ENCODE results near the gene HERPUD2.

HERPUD2 gene

DNA sequence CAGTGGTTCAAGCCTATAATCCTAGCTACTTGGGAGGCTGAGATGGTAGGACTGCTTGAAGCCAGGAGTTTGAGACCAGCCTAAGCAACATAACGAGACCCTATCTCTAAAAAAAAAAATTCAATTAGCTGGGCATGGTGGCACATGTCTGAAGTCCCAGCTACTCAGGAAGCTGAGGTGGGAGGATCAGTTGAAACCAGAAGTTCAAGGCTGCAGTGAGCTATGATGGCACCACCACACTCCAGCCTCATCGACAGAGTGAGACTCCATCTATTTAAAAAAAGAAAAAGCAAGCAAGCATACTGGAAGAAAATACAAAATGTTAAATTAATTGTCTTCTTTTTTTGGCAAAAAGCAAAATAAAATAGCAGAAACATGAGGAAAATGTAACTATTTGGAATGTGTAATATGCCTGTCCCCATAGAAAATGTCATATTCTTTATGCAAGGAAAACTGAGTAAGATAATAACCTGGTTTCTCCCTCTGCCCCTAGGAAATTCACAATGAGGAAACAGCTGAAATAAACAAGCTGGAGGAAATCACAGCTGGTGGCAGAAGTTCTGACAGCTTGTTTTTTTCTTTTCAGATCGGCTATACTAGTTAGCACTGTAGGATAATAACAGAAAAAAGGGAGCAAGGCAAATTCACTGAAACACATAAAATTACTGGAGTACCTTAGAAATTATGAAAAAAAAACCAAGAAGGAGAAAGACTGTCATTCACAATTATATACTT is 48.5 kb downstream of the HERPUD2 start:
- TF ChIP-seq, protein P1, sequence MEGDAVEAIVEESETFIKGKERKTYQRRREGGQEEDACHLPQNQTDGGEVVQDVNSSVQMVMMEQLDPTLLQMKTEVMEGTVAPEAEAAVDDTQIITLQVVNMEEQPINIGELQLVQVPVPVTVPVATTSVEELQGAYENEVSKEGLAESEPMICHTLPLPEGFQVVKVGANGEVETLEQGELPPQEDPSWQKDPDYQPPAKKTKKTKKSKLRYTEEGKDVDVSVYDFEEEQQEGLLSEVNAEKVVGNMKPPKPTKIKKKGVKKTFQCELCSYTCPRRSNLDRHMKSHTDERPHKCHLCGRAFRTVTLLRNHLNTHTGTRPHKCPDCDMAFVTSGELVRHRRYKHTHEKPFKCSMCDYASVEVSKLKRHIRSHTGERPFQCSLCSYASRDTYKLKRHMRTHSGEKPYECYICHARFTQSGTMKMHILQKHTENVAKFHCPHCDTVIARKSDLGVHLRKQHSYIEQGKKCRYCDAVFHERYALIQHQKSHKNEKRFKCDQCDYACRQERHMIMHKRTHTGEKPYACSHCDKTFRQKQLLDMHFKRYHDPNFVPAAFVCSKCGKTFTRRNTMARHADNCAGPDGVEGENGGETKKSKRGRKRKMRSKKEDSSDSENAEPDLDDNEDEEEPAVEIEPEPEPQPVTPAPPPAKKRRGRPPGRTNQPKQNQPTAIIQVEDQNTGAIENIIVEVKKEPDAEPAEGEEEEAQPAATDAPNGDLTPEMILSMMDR (IDR thresholded peaks at IDR 0.05), result no peak

DNA sequence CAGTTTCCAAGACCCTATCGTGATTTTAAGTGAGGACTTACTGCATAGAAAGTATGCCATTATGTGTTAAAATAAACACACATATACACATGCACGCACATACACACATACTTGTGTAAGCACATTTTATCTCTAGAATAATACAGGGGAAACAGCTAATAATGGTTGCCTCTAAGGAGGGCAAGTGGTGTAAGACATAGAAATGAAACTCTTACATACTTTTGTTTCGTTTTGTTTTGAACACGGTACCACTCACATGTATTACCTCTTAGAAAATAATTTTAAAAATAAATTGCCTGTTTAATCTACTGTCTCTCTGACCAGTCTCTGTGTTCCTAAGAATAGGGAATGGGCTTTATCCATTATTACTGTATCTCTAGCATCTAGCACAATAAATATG is 49.2 kb downstream of the HERPUD2 start:
- TF ChIP-seq, protein P1 (IDR thresholded peaks at IDR 0.05), result no peak

DNA sequence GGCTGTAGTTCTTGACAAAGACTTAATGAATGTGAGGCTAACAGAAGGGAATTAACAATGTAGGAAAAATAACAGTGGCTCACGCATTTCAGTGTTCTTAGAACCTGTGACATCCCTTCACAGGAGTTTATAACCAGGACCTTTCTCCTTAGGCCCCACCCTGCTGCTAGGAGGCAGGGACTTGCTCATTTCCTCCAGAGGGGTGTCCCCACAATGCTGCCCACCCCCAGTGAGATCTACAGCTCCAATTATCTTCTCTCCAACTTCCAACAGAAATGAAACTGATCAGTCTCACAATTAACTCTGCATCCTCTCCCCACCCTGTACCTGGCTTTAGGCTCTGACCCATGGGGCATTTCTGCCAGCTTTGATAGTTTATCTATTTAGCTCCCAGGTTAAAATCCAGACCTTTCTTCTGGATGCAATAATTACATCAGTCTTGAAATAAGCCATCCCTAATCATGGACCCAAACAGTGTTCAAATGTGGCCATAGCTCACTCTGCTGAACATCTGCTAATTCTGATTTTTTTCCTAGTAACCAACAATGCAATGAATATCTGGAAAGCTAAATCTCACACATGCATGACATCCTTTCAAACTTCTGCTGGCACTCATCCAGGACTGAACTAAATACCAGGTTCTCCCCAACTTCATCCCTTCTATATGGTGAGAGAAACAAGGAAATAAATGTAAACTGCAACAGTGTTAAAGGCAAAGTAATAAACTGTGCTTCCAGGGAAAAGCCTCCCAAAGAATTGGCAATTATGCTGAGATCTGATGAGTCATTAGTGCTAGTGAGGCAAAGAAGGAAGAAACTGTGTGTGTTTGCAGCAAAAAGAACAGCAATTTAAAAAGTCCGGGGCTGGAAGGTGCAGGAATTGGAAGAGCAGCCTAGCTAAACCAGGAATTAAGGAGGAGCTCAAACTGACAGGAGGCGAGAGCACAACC is 64.6 kb downstream of the HERPUD2 start:
- TF ChIP-seq, protein P1 (IDR thresholded peaks at IDR 0.05), result no peak

DNA sequence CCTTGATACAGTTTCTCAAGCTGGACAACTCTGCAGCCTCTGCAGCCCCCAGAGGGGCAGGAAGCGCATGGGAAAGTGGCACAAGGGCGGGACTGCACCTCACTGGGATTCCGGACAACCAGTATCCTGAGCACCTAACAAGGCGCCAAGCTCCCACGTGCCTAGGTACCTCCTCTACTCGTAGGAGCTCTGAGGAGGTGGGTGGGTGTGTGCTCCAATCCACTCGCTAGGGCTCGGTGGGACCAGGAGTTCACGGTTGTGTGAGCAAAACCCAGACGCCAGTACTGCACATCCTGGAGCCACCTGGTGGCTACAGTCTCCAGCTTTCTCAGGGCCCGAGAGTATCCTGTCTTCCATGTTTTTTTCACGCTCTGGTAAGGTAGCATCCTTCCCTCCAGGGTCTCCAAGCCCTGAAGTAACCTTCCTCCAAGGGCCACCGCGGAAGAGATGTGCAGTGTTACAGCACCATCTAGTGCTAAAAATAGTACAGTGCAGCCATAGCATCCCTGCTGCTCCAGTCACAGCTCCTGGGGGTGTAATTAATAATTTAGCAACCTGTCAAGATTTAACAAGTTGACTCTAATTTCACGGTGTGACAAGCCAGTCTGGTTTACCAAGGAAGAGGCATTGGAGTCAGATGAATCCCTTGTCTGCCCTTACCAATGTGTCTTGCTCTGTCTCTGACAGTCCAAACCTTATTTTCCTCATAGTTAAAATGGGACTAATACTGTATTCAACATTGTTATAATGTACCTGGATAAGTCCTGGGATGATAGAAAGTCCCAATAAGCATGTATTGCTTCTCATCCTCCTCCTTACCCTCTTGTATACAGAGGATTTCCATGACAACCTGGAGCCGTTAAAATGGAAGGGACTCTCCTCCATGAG is 70.4 kb downstream of the HERPUD2 start:
- TF ChIP-seq, protein P1 (IDR thresholded peaks at IDR 0.05), result peak; percentile 91

DNA sequence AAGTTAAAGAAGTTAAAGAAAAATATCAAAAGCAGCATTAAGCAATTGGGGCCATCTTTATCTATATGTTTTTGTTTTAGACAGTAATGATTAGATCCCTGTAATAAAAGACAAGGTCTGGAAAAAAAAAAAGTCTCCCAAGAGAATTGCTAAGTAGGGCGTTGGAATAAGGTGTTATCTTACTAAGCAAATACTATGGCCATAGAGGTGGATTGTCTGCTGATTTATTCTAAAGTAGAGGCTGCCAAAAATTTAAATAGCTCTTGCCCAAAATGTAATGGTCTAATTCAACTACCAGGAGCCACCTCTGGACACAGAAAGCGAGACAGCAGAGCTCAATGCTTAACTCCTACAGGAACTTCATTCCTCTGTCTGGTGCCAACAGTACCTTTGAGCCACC is 71.6 kb downstream of the HERPUD2 start:
- TF ChIP-seq, protein P1 (IDR thresholded peaks at IDR 0.05), result no peak

DNA sequence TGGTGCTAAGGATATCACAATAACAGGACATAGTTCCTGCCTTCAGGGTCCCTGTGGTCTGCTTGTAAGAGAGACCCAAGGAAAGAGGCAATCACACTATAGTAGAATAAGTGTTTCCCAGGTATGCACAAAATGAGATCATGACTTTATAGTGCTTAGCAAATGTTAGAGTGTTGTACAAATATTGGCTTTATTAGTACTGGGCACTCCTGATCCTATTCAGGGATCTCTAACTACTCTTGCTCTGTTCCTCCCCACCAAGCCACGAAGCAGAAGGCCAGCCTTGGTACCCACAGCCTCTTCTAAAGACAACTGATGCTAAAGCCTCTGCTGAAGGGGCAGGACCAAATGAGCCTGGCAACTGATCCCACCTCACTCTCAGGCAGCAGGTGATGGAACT is 75.1 kb downstream of the HERPUD2 start:
- TF ChIP-seq, protein P1 (IDR thresholded peaks at IDR 0.05), result no peak

DNA sequence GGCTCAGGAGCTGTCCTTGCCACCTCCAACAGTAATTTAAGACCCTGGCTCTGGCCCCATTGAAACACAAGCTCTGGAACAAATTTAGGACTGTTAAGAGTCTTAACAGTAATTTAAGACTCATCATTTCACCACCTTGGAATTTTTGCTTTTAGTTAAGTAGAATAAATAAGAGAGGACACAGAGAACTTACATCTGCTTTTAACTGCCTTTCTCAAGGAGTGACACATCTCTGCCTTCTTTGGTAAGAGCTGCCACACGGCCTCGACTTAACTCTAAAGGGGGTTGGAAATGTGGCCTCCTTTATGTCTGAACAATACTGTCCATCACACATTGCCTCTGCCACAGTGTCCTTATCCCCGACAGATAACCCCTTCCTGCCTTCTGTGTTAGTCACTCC is 77.9 kb downstream of the HERPUD2 start:
- TF ChIP-seq, protein P1 (IDR thresholded peaks at IDR 0.05), result no peak

All from LNCAP (cell line).